Naive B cell (primary cell): ENCODE data around the gene MOG. TPM values are rescaled to one million over a fixed set of nuclear protein-coding genes. Genes with fewer than 3 reads are reported as not detected.

Experiments used
- ATAC-seq, 2 donors: fragments of 150-1000 bp; cut with Tn5 transposase; 2 replicates each; pipeline ENCODE4 v1.10.0; 2021; ENCODE audit warnings: low read depth in 2 of 2, mild to moderate bottlenecking in 2 of 2, moderate library complexity in 2 of 2
- DNase-seq: peaks from one replicate; pipeline ENCODE4 v3.0.0; 2022
- H3K27ac Mint-ChIP-seq, 6 donors: one replicate each; pipeline ENCODE4 v1.8.0; 2020 to 2022; ENCODE audit warnings: mild to moderate bottlenecking in 6 of 6, mixed read lengths in 6 of 6, moderate library complexity in 5 of 6, inconsistent platforms in 2 of 6
- H3K27me3 Mint-ChIP-seq, 3 donors: one replicate each; pipeline ENCODE4 v1.8.0; 2021 to 2022; ENCODE audit warnings: mixed read lengths in 3 of 3, mild to moderate bottlenecking in 1 of 3
- H3K36me3 Mint-ChIP-seq, 2 donors: one replicate each; pipeline ENCODE4 v1.8.0; 2020 to 2022; ENCODE audit warnings: mixed read lengths in 2 of 2, inconsistent platforms in 1 of 2, mild to moderate bottlenecking in 1 of 2
- H3K4me1 Mint-ChIP-seq, 3 donors: one replicate each; pipeline ENCODE4 v1.8.0; 2020 to 2022; ENCODE audit warnings: mixed read lengths in 3 of 3, inconsistent platforms in 1 of 3, mild to moderate bottlenecking in 1 of 3, moderate library complexity in 1 of 3
- H3K4me3 Mint-ChIP-seq, 8 donors: one replicate each; pipeline ENCODE4 v1.8.0; 2020 to 2022; ENCODE audit warnings: mild to moderate bottlenecking in 8 of 8, mixed read lengths in 8 of 8, moderate library complexity in 8 of 8, inconsistent platforms in 2 of 8
- H3K9me3 Mint-ChIP-seq, 7 donors: one replicate each; pipeline ENCODE4 v1.8.0; 2020 to 2022; ENCODE audit warnings: mixed read lengths in 7 of 7, mild to moderate bottlenecking in 5 of 7, inconsistent platforms in 2 of 7, moderate library complexity in 1 of 7
- polyA plus RNA-seq, 6 donors: library from polyadenylated mRNA; unstranded; fragments of 300-500 nt; fragmentation: Illumina TruSeq; gene quantifications; one replicate each; pipeline ENCODE4 v1.2.3, GENCODE V29; 2021; ENCODE audit warnings: low read depth in 6 of 6

Gene MOG
- polyA plus RNA-seq, 6 donors from 2014 or later = not detected

DNA sequence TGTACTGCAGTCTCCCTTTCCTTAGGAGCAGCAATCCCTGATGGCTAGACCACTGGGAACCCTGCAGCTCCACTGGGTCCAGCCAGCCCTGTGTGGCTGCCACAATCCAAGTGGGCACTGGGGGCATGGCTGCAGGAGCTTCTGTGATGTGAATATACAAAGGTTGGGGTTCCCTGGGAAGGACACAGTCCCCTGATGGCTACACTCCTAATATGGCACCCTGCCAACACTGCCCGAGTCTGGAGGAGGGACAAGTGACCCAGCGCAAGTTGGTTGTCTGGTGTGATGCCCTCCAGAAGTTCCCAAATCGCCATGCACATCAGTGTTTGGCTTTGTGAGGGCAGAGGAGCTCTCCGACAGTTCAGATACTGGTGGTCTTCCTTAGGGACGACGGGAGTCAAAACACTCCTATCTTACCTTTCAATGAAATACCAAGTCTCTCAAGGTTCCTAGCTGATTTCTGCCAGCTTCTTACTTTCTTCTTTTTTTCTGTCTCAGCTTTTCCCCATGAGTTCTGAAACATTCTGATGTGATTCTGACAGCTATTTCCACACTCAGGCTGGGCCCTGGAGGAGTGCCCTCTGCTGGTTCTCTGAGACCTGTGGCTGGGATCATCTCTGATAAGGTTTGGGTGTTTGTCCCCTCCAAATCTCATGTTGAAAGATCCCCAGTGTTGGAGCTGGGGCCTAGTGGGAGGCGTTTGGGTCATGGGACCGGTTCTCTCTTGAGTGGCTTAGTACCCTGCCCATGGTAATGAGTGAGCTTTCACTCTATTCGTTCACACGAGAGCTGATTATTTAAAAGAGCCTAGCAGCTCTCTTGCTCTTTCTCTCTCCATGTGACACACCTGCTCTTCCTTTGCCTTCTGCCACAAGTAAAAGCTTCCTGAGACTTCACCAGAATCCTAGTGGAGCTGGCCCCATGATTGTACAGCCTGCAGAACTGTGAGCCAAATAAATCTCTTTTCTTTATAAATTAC lies 39.5 kb downstream of the MOG start:
- Mint-ChIP-seq H3K4me3 (no peak overlapping the region), H3K27ac (no peak overlapping the region), H3K27me3 (peaks cover 8 to 25% (median 12%) of the 10 kb centered on the region in 3 donors), H3K36me3 (peaks cover 3 to 14% of the 10 kb centered on the region in 2 donors), H3K9me3 (peaks cover 2 to 17% (median 8%) of the 10 kb centered on the region in 7 donors), H3K4me1 (peaks cover 0 to 2% (median 0%) of the 10 kb centered on the region in 3 donors)
- DNase-seq = no peak
- no peak for ATAC-seq

DNA sequence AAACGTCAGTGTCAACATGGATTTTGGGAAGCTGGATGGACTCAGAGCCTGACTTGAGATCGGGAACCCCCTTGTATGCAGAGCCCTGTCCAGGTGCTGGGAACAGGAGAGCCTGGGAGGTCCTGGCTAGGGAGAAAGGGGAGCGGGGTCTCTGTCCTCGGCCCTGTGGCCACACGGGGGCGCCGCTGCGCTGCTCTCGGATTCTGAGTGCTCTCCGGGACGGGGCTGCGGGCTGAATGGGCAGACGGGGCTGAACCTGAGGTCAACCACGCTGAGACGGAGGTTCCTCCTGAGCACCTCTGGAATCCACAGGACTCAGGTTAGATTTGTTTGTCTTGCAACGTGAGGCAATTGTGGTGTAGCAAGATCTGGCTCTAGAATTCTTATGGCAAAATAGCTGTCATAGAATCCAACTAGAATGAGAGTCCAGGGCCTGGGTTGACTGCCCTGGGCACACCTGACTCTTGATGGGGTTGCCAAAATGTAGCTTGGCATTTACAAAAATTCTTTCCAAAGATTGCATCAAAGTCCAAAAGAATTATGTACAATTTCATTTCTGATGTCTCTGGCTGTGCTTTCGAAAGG lies 45.7 kb downstream of the MOG start:
- Mint-ChIP-seq H3K27me3 (peaks cover 27 to 48% (median 29%) of the 10 kb centered on the region in 3 donors), H3K4me1 (peaks cover 5 to 8% (median 7%) of the 10 kb centered on the region in 3 donors), H3K36me3 (no peaks in the 10 kb centered on the region), H3K9me3 (no peaks in the 10 kb centered on the region), H3K4me3 (no peak overlapping the region), H3K27ac (no peak overlapping the region)
- ATAC-seq (peak; percentile 85 to 97), DNase-seq (no peak)

DNA sequence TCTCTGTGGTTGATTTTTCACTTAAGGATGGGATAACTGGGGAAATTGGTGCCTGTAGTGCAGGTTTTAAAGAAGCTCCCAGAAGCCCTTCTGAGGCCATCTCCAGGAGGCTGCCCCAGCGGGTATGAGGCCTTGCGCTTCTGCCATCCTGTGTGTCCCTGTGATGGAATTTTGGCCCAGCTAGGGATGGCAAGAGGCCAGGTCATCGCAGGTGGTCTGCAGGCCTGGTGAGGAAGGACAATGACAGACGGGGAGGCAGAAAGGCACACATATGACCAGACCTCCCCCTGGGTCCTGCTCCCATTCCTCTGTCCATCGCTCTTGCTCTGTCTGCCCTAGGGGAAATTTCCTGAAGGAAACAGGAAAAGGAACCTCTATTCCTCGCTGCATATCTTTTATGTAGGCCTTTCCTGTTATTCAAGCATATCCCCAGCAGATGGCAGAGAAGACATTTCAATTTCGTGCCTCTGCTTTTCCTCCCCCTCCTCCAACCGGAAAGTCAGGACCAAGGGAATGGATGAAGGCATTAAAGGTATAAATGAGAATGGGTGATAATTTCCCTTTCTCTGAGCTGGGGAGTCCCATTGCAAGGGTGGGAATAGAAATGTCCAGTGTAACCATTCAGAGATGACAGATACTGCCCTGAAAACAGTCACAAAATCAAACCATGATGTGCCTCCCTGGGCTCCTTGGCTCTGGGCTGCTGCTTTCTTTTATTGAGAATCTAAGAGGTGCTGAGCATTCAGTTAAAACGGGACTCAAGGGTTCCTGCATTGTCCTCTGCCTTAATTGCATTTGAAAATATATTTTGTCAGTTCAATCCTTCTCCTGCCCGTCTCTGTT lies 48.7 kb downstream of the MOG start:
- H3K4me1 Mint-ChIP-seq = peaks cover 21 to 26% (median 24%) of the 10 kb centered on the region in 3 donors
- no peaks in the 10 kb centered on the region for H3K9me3 Mint-ChIP-seq
- H3K4me3 Mint-ChIP-seq = no peak overlapping the region
- no peak overlapping the region for H3K27ac Mint-ChIP-seq
- H3K27me3 Mint-ChIP-seq = peaks cover 20 to 29% (median 27%) of the 10 kb centered on the region in 3 donors
- ATAC-seq = no peak
- H3K36me3 Mint-ChIP-seq = no peaks in the 10 kb centered on the region
- DNase-seq = no peak

DNA sequence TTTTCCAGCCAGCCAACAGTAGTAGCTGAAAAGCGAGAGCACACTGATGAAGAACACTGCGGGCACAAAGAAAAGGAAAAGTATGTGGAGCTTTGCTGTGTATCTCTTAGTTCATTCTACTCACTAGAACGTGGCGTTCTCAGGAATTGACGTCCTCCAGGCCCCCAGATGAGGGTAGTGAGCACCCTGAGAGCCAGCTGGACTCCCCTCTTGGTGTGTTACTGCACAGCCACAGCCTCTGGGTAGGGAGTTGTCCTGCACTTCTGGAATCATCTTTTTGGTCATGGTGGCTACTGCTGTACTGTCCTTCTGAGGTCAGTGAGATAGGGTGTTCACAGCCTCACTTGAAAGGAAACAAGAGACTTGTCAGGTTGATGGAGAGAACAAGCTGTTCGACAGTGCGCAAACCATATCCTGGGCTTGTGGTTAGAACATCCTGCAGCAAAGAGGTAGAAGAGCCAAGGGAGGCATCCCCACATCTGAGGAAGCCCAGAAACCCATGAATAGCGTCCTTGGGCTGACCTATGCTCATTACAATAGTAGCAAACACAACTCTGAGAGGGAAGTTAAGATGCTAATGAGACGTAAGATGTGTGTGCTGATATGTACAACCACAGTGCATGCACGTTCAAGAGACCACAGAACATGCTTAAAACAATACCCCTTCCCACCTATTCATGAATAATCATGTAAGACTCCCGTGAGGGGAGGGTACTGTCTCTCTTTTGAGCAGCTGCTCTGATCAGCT lies 51.7 kb downstream of the MOG start:
- Mint-ChIP-seq H3K27me3 (peaks cover 4 to 9% (median 7%) of the 10 kb centered on the region in 3 donors), H3K27ac (peak overlapping the region in 5 of 6 donors; percentile 52 to 93 (median 88)), H3K4me1 (peaks cover 16 to 29% (median 22%) of the 10 kb centered on the region in 3 donors), H3K4me3 (peak overlapping the region; percentile 58 to 82 (median 72)), H3K9me3 (no peaks in the 10 kb centered on the region), H3K36me3 (no peaks in the 10 kb centered on the region)
- DNase-seq (peak; percentile 55), ATAC-seq (peak; percentile 84 to 89)

DNA sequence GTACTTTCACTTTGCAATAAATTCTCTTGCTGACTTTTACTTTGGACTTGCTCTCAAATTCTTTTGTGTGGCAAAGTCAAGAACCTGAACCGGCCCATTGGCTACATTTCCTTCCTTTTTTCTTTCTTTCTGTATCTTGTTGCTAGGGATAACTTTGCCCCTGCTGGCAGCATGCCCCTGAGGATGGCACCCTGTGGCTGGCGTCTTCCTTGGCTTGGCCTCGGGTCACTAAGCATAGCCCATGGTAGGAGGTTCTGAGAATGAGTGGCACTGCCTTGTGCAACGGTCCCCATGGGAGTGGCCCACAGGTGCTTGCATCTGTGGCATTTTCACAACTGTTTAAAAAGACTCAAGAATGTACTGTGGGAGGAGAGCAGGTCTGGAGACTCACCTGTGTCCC lies 52.3 kb downstream of the MOG start:
- DNase-seq (no peak), ATAC-seq (peak in 1 of 2 donors; percentile 37)
- peak overlapping the region; percentile 58 to 88 (median 76) for H3K4me3 Mint-ChIP-seq
- no peaks in the 10 kb centered on the region for H3K36me3 Mint-ChIP-seq
- H3K9me3 Mint-ChIP-seq = no peaks in the 10 kb centered on the region
- H3K4me1 Mint-ChIP-seq = peaks cover 16 to 29% (median 22%) of the 10 kb centered on the region in 3 donors
- peak overlapping the region in 5 of 6 donors; percentile 15 to 93 (median 77) for H3K27ac Mint-ChIP-seq
- peaks cover 0 to 3% (median under 1%) of the 10 kb centered on the region in 3 donors for H3K27me3 Mint-ChIP-seq

DNA sequence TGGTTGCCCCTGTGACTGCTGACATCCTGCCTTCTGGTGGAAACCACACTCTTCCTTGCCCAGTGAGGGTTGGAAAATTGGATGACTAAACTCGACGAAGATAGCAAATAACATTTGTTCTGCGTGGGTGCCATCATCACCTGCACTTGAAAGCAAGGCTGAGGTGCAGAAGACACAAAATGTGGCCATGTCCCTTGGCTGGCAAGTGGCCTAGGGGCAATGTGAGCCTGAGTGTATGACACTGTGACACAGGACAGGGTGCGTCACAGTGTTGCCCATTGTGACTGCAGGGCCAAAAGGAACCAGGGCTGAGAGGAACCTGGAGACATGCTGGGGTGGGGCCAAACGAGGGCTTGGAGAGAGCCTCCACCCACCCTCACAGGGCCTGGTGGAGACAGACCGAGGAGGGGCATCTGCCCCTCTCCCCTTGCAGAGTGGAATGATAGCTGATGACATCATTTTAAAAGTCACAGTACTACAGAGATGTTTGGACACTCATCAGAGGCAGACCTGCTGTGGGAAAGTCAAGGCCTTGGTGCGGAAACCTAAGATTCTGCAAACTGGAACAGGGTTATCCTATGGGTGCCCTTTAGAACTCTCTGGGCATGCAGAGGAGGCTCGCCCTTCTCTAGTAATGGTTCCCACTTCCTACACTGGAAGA lies 53.5 kb downstream of the MOG start:
- Mint-ChIP-seq H3K36me3 (no peaks in the 10 kb centered on the region), H3K4me1 (peaks cover 16 to 27% (median 22%) of the 10 kb centered on the region in 3 donors), H3K27ac (peak overlapping the region in 1 of 6 donors; percentile 12), H3K9me3 (no peaks in the 10 kb centered on the region), H3K27me3 (peaks cover 0 to 6% (median 3%) of the 10 kb centered on the region in 3 donors), H3K4me3 (peak overlapping the region in 1 of 8 donors; percentile 39)
- DNase-seq (no peak), ATAC-seq (no peak)

DNA sequence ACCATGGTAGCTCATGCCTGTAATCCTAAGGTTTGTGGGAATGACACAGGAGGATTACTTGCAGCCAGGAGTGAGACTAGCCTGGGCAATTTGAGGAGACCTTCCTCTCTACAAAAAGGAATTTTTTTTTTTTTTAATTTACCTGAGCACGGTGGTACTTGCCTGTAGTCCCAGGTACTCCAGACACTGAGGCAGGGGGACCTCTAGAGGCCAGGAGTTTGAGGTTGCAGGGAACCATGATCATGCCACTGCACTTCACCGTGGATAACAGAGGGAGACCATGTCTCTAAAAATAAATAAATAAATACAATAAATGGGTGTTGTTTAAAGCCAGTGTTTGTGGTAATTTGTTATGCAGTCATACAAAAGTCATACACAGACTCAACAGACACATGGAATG lies 64.0 kb downstream of the MOG start:
- peaks cover 0 to 4% of the 10 kb centered on the region in 2 donors for H3K36me3 Mint-ChIP-seq
- no peaks in the 10 kb centered on the region for H3K9me3 Mint-ChIP-seq
- H3K4me1 Mint-ChIP-seq = peaks cover 28 to 41% (median 39%) of the 10 kb centered on the region in 3 donors
- H3K4me3 Mint-ChIP-seq = no peak overlapping the region
- DNase-seq (no peak), ATAC-seq (no peak)
- peak overlapping the region in 2 of 6 donors; percentile 47 to 98 for H3K27ac Mint-ChIP-seq
- H3K27me3 Mint-ChIP-seq = no peaks in the 10 kb centered on the region

Other genes starting within 250 kb of the MOG start
- not detected for gene OR12D1, start 242.2 kb upstream of the MOG start, polyA plus RNA-seq
- gene OR10C1, start 217.8 kb upstream of the MOG start, polyA plus RNA-seq = not detected
- gene OR11A1, start 200.0 kb upstream of the MOG start, polyA plus RNA-seq = not detected
- gene OR2H1, start 199.9 kb upstream of the MOG start, polyA plus RNA-seq = not detected
- gene MAS1L, start 169.1 kb upstream of the MOG start, polyA plus RNA-seq = not detected
- gene UBD, start 97.4 kb upstream of the MOG start, polyA plus RNA-seq = not detected
- under 1 TPM in 2 of 6 donors, not detected in 4; 0.15 to 0.17 TPM for gene OR2H2, start 72.0 kb upstream of the MOG start, polyA plus RNA-seq
- 10 to 100 TPM in 1 of 6 donors, 1 to 10 TPM in 4, not detected in 1; 4.1 to 11.3 (median 4.6) TPM for gene GABBR1, start 23.9 kb upstream of the MOG start, polyA plus RNA-seq
- 1 to 10 TPM in 3 of 6 donors, not detected in 3; 1.8 to 3.1 (median 2.5) TPM for gene ZFP57, start 24.1 kb downstream of the MOG start, polyA plus RNA-seq
- gene HLA-F, start 66.3 kb downstream of the MOG start, polyA plus RNA-seq = 100 to 1,000 TPM; 212 to 354 (median 251) TPM
- gene HLA-G, start 170.7 kb downstream of the MOG start, polyA plus RNA-seq = 1 to 10 TPM in 5 of 6 donors, under 1 TPM in 1; 0.23 to 5.5 (median 1.4) TPM